Keratinocyte (primary cell): ENCODE data around the gene OR13J1. TPM values are rescaled to one million over a fixed set of nuclear protein-coding genes. Genes with fewer than 3 reads are reported as not detected.

ENCODE experiments used
- DNase-seq: peaks from one replicate; pipeline ENCODE4 v3.0.0-alpha.2; 2011; ENCODE audit warnings: low read depth, missing footprints, low spot score
- FAIRE-seq: peaks from 2 replicates; lab custom pipeline; 2011; peaks lifted over from hg19 to GRCh38; lab: Jason Lieb, UNC
- H2AFZ ChIP-seq: 2 replicates; pipeline ENCODE4 v1.6.0; 2012; ENCODE audit warnings: low read length, control low read depth, inconsistent platforms; ENCODE audit not compliant: control insufficient read depth
- H3K27ac ChIP-seq: 2 replicates; pipeline ENCODE4 v1.5.1; 2011; ENCODE audit warnings: low read length; ENCODE audit not compliant: control insufficient read depth, insufficient read depth
- H3K27me3 ChIP-seq: 3 replicates; pipeline ENCODE4 v1.6.0; 2011; ENCODE audit warnings: low read length; ENCODE audit not compliant: control insufficient read depth, insufficient read depth; ENCODE audit errors: extremely low read depth
- H3K36me3 ChIP-seq, 2 experiments: 2 replicates in 1 of 2; 3 replicates in 1 of 2; pipeline ENCODE4 v1.5.1; 2011; ENCODE audit warnings: low read length in 2 of 2, mild to moderate bottlenecking in 1 of 2; ENCODE audit not compliant: control insufficient read depth in 2 of 2, insufficient read depth in 2 of 2; ENCODE audit errors: extremely low read depth in 1 of 2
- H3K4me1 ChIP-seq: 3 replicates; pipeline ENCODE4 v1.5.1; 2011; ENCODE audit warnings: low read length; ENCODE audit not compliant: control insufficient read depth, insufficient read depth; ENCODE audit errors: extremely low read depth
- H3K4me2 ChIP-seq: 3 replicates; pipeline ENCODE4 v1.6.0; 2011; ENCODE audit warnings: low read depth, low read length; ENCODE audit not compliant: control insufficient read depth, insufficient read depth; ENCODE audit errors: extremely low read depth
- H3K4me3 ChIP-seq, 3 experiments: fragments of 200-600 bp in 1 of 3; sonication (generic) in 1 of 3; 2 replicates in 2 of 3; 3 replicates in 1 of 3; pipeline ENCODE4 v1.5.1; 2011 to 2016; ENCODE audit warnings: low read length in 3 of 3, mild to moderate bottlenecking in 3 of 3, control low read depth in 2 of 3, inconsistent platforms in 1 of 3, low read depth in 1 of 3, mixed read lengths in 1 of 3, mixed run types in 1 of 3, moderate library complexity in 1 of 3; ENCODE audit not compliant: control insufficient read depth in 2 of 3, insufficient read depth in 2 of 3; ENCODE audit errors: extremely low read depth in 1 of 3
- H3K79me2 ChIP-seq: 2 replicates; pipeline ENCODE4 v1.6.0; 2012; ENCODE audit warnings: low read length; ENCODE audit not compliant: control insufficient read depth, insufficient read depth
- H3K9ac ChIP-seq: 3 replicates; pipeline ENCODE4 v1.6.0; 2011; ENCODE audit warnings: low read length; ENCODE audit not compliant: control insufficient read depth, insufficient read depth; ENCODE audit errors: extremely low read depth
- H3K9me1 ChIP-seq: 3 replicates; pipeline ENCODE4 v1.6.0; 2011; ENCODE audit warnings: low read length; ENCODE audit not compliant: control insufficient read depth, insufficient read depth; ENCODE audit errors: extremely low read depth
- H3K9me3 ChIP-seq: 2 replicates; pipeline ENCODE4 v1.5.1; 2012; ENCODE audit warnings: low read depth, low read length; ENCODE audit not compliant: control insufficient read depth
- H4K20me1 ChIP-seq: 3 replicates; pipeline ENCODE4 v1.6.0; 2011; ENCODE audit warnings: low read length; ENCODE audit not compliant: control insufficient read depth, insufficient read depth; ENCODE audit errors: extremely low read depth
- CTCF ChIP-seq, 3 experiments: IDR thresholded peaks in 1 of 3; conservative IDR thresholded peaks in 1 of 3; optimal IDR thresholded peaks in 1 of 3; 2 replicates in 2 of 3; 3 replicates in 1 of 3; pipeline versions ENCODE3 to v1.5.1; 2011; ENCODE audit warnings: low read length in 3 of 3, mild to moderate bottlenecking in 3 of 3, moderate library complexity in 2 of 3, control low read depth in 1 of 3, inconsistent platforms in 1 of 3; ENCODE audit not compliant: insufficient read depth in 2 of 3; ENCODE audit errors: extremely low read depth in 1 of 3
- EZH2 ChIP-seq: IDR thresholded peaks from one replicate; pipeline ENCODE4 v1.6.1; 2012; ENCODE audit warnings: inconsistent platforms, mild to moderate bottlenecking, low read length, moderate library complexity
- dilution Hi-C: fragments of 300-500 bp; cut with MboI; formaldehyde crosslinking; loops from one replicate; pipeline ENCODE4 v1.7.0; 2020; ENCODE audit warnings: low sequenced_read_pairs; ENCODE audit not compliant: extremely low pct_ligation_motif_present
- polyA plus RNA-seq, 5 experiments: library from polyadenylated mRNA; depleted of rRNA in 3 of 5; stranded (reverse) in 3 of 5; stranded (forward) in 1 of 5; unstranded in 1 of 5; fragments of >200 nt; gene quantifications; 1 replicate in 1 of 5; 2 replicates in 3 of 5; 3 replicates in 1 of 5; pipeline versions ENCODE4 v1.2.1 to v1.2.3, GENCODE V29; 2011 to 2012; ENCODE audit warnings: missing spikeins in 2 of 5, low read depth in 1 of 5, low replicate concordance in 1 of 5

The OR13J1 gene
- polyA plus RNA-seq, 1 donor (not counting 4 experiments of a cell fraction or from before 2014, with no cell fraction given), result not detected

GRCh38 chr9:35912791-35913400, 42.7 kb upstream of the OR13J1 start:
- no peak for FAIRE-seq
- no peaks in the 10 kb centered on the region for H3K9me1 ChIP-seq
- H3K4me1 ChIP-seq, result peaks cover 16% of the 10 kb centered on the region
- no peak overlapping the region for H3K4me3 ChIP-seq
- H3K4me2 ChIP-seq, result no peak overlapping the region
- dilution Hi-C loops, result no loop called here
- no peaks in the 10 kb centered on the region for H3K27me3 ChIP-seq
- H3K9me3 ChIP-seq, result no peaks in the 10 kb centered on the region
- no peak for TF ChIP-seq EZH2
- TF ChIP-seq CTCF (optimal IDR thresholded peaks at IDR 0.05 in 1 of 3, IDR thresholded peaks at IDR 0.05 in 1 of 3, conservative IDR thresholded peaks at IDR 0.05 in 1 of 3; ENCODE audit: extremely low read depth in 1 of 3, insufficient read depth in 2 of 3, low read length in 3 of 3), result no peak
- no peak overlapping the region for H2AFZ ChIP-seq
- no peaks in the 10 kb centered on the region for H3K36me3 ChIP-seq
- no peak overlapping the region for H3K9ac ChIP-seq
- no peaks in the 10 kb centered on the region for H4K20me1 ChIP-seq
- H3K27ac ChIP-seq, result no peak overlapping the region
- H3K79me2 ChIP-seq, result no peaks in the 10 kb centered on the region
- DNase-seq, result no peak

GRCh38 chr9:35911690-35912089, 41.5 kb upstream of the OR13J1 start:
- no peak overlapping the region for H3K27ac ChIP-seq
- H3K9me1 ChIP-seq, result no peaks in the 10 kb centered on the region
- H3K79me2 ChIP-seq, result no peaks in the 10 kb centered on the region
- H3K9me3 ChIP-seq, result no peaks in the 10 kb centered on the region
- no peak for TF ChIP-seq CTCF (optimal IDR thresholded peaks at IDR 0.05 in 1 of 3, IDR thresholded peaks at IDR 0.05 in 1 of 3, conservative IDR thresholded peaks at IDR 0.05 in 1 of 3; ENCODE audit: extremely low read depth in 1 of 3, insufficient read depth in 2 of 3, low read length in 3 of 3)
- TF ChIP-seq EZH2, result no peak
- no peak overlapping the region for H3K9ac ChIP-seq
- no peak overlapping the region for H3K4me2 ChIP-seq
- H3K27me3 ChIP-seq, result no peaks in the 10 kb centered on the region
- no peaks in the 10 kb centered on the region for H3K36me3 ChIP-seq
- H2AFZ ChIP-seq, result no peak overlapping the region
- no peak for DNase-seq
- dilution Hi-C loops, result no loop called here
- no peak for FAIRE-seq
- H3K4me1 ChIP-seq, result peaks cover 28% of the 10 kb centered on the region
- no peaks in the 10 kb centered on the region for H4K20me1 ChIP-seq
- no peak overlapping the region for H3K4me3 ChIP-seq
